RPMI8226 (cell line): ENCODE results near the gene GAGE10.
"Not testable (repeated sequence)": the region's sequence is repeated elsewhere in the genome, so short reads cannot be mapped to it uniquely, and the experiment has no call there.

Source experiments
- DNase-seq: peaks from one replicate; pipeline ENCODE4 v3.0.0-alpha.2; 2015

GAGE10 gene

DNA sequence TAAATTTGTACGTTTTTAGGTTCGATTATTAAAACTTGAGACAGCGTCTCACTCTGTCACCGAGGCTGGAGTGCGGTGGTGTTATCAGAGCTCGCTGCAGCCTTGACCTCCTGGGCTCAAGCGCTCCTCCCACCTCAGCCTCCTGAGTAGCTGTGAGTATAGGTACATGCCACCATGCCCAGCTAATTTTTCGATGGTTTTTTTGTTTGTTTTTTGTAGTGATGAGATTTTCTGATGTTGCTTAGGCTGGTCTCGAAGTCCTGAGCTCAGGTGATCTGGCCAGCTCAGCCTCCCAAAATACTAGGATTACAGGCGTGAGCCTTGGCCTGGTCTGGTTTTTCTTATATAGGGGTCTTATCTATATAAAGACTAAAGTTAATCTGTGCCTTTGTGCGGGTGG is 27.0 kb downstream of the GAGE10 start:
- DNase-seq: not testable (repeated sequence)

DNA sequence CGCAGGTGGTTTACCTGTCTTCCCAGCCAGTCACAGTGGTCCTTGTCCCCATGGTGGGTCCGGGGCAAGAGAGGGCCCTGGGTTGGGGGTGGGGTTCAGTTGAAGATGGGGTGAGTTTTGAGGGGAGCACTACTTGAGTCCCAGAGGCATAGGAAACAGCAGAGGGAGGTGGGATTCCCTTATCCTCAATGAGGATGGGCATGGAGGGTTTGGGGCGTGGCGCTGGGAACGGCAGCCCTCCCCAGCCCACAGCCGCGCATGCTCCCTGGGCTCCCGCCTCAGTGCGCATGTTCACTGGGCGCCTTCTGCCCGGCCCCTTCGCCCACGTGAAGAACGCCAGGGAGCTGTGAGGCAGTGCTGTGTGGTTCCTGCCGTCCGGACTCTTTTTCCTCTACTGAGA is 27.8 kb downstream of the GAGE10 start, which contains the start of gene GAGE13:
Gene GAGE13, plus strand, starts transcription at position 301 of the 400 bp plus-strand sequence. CDS start 1,156 bp downstream, outside the sequence.
- not testable (repeated sequence) for DNase-seq

DNA sequence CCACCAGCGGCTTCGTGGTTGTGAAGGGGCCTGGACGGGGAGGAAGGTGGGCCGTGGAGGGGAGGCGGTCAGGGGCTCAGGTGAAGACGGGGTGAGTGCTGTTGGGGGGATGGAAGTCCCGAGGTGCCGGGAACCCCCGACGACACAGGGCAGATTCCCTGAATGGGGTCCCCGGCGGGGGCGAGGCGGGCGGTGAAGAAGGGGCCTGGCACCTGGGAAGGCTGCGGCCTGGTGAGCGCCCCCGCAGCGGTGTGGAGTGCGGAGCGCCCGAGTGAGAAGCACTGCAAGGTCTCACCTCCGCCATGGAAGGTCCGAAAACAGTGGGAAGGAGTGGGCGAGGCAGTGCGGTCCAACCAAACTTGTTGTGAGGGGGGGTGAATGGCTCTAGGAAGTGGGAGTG is 28.4 kb downstream of the GAGE10 start:
- not testable (repeated sequence) for DNase-seq

DNA sequence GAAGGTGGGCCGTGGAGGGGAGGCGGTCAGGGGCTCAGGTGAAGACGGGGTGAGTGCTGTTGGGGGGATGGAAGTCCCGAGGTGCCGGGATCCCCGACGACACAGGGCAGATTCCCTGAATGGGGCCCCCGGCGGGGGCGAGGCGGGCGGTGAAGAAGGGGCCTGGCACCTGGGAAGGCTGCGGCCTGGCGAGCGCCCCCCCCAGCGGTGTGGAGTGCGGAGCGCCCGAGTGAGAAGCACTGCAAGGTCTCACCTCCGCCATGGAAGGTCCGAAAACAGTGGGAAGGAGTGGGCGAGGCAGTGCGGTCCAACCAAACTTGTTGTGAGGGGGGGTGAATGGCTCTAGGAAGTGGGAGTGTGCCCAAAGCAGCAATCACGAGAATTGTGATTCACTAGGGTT is 38.0 kb downstream of the GAGE10 start:
- DNase-seq: not testable (repeated sequence)

DNA sequence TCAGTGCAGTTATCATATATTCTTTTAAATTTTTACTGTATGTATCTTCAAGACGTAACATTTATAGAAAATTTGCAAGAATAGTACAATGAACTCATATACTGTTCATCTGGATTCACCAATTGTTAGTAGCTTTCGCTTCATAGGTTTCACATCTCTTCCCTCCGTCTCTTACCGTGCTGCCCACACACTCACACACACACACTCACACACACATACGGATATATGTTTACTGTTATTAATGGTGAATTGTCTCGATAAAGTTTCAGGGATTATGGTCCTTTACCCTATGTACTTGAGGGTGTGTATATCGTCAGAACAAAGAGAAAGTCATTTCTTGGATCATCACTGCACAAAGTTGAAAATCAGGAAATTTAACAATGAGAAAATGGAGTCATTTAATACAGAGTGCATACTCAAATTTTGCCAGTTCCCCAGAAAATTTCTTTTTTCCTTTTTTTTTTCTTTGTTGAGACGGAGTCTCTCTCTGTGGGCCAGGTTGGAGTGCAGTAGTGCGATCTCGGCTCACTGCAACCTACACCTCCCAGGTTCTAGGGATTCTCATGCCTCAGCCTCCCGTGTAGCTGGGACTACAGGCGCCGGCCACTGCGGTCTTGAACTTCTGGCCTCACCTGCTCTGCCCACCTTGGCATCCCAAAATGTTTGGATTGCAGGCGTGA is 41.2 kb downstream of the GAGE10 start:
- not testable (repeated sequence) for DNase-seq

DNA sequence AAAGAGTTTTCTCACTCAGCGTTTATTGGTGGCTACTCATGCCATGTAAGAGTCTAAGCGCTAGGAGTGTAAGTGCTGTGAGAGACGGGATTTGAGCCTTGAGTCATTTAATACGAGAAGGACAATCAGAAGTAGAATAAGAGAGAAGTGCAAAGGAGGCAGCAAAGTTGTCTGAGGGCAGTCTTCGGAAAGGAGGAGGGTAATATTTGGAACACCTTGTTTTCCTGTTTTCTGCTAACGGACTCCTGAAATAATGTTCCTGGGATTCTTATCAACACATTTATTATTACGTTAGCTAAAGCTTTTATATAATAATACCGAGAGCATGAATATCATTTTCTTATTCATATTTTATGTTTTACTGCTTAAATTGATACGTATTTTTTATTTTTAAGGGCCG is 42.0 kb downstream of the GAGE10 start:
- DNase-seq: not testable (repeated sequence)

DNA sequence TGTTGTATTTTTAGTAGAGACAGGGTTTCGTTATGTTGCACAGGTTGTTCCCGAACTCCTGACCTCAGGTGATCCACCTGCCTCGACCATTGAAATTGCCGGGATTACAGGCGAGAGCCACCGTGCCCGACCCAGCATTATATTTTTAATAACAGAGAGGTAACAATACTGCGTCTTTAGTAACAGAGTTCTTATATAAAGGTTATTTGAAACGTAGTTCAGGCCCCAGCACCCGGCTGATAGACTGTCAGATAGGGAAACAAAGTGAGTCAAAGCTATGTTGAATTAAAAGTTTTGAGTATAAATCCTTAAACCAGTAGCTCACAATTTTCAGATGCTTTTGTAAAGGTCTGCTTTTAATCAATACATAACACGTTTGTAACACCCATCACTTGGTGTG is 42.7 kb downstream of the GAGE10 start:
- DNase-seq: not testable (repeated sequence)
